HG03064 (cell line): ENCODE data around the gene DCLK2.

Experiments
- ATAC-seq: cut with Tn5 transposase; IDR thresholded peaks from one replicate; pipeline ENCODE4 v1.9.1; 2021; ENCODE audit warnings: low read depth; ENCODE audit not compliant: unreplicated experiment

Gene DCLK2

GRCh38 chr4:150255610-150256224 is 177.5 kb downstream of the DCLK2 start:
- ATAC-seq, result no peak

GRCh38 chr4:150256225-150256620 is 178.0 kb downstream of the DCLK2 start:
- ATAC-seq, result no peak

- no peak for ATAC-seq
These were observed 178.8 kb downstream of the DCLK2 start for GRCh38 chr4:150256841-150257730.

- ATAC-seq, result no peak
These were observed 180.3 kb downstream of the DCLK2 start for GRCh38 chr4:150258569-150258968.

GRCh38 chr4:150259861-150260567 is 181.8 kb downstream of the DCLK2 start:
- no peak for ATAC-seq

- ATAC-seq, result no peak
These were observed 183.3 kb downstream of the DCLK2 start for GRCh38 chr4:150261571-150261970.

GRCh38 chr4:150262611-150263010 is 184.4 kb downstream of the DCLK2 start:
- ATAC-seq, result no peak

GRCh38 chr4:150264595-150265161 is 186.4 kb downstream of the DCLK2 start:
- ATAC-seq, result no peak

- ATAC-seq, result no peak
These were observed 187.6 kb downstream of the DCLK2 start for GRCh38 chr4:150265806-150266205.

GRCh38 chr4:150268444-150268843 is 190.2 kb downstream of the DCLK2 start:
- ATAC-seq, result no peak

GRCh38 chr4:150278206-150278605 is 200.0 kb downstream of the DCLK2 start:
- ATAC-seq, result no peak

- ATAC-seq, result no peak
These were observed 202.0 kb downstream of the DCLK2 start for GRCh38 chr4:150280081-150280895.

GRCh38 chr4:150280975-150281374 is 202.7 kb downstream of the DCLK2 start:
- ATAC-seq, result no peak

GRCh38 chr4:150283689-150284088 is 205.4 kb downstream of the DCLK2 start:
- ATAC-seq, result no peak

- no peak for ATAC-seq
These were observed 208.4 kb downstream of the DCLK2 start for GRCh38 chr4:150286656-150287055.

- ATAC-seq, result no peak
These were observed 211.0 kb downstream of the DCLK2 start for GRCh38 chr4:150289198-150289597.

- ATAC-seq, result no peak
These were observed 211.6 kb downstream of the DCLK2 start for GRCh38 chr4:150289881-150290280.

- ATAC-seq, result no peak
These were observed 219.7 kb downstream of the DCLK2 start for GRCh38 chr4:150297861-150298474.

- no peak for ATAC-seq
These were observed 221.6 kb downstream of the DCLK2 start for GRCh38 chr4:150299816-150300215.

GRCh38 chr4:150302553-150302952 is 224.3 kb downstream of the DCLK2 start:
- ATAC-seq, result no peak
